GM19025 (cell line): ENCODE data around the gene DENND1A.

ENCODE experiments used
- ATAC-seq: cut with Tn5 transposase; IDR thresholded peaks from one replicate; pipeline ENCODE4 v1.9.1; 2021; ENCODE audit warnings: mild to moderate bottlenecking, low read depth, moderate library complexity; ENCODE audit not compliant: unreplicated experiment

The DENND1A gene

DNA sequence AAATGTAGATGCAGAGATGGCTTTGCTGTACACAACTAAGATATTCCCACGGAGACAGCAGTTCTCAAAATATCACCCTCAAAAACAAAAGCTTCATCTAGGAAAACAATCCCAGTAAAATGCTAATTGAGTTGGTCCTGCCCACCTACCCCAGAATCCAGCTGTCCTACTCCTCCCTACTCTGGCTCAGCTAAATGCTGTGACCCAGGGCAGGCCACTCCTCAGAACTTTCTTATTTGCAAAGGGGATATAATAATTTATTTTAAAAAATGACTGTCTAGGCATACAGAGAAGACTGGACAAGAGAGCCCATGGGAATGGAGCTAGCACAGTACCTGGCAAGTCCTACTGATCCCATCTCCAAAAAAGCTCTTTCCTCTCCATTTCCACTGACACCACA is 411.6 kb downstream of the DENND1A start:
- no peak for ATAC-seq

DNA sequence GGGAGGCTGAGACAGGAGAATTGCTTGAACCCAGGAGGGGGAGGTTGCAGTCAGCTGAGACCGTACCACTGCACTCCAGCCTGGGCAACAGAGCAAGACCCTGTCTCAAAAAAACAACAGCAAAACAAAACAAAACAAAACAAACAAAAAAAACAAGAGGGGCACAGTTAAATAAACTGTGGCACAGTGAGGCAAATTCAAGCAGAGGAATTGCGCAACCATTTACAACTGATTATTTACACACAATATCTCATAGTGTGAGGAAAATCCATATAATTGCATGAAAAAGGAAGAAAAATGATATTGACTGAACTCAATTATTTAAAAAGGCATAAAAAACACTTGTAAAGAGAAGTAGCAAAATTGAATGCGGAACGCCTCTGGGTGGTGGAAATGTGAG is 412.4 kb downstream of the DENND1A start:
- no peak for ATAC-seq

DNA sequence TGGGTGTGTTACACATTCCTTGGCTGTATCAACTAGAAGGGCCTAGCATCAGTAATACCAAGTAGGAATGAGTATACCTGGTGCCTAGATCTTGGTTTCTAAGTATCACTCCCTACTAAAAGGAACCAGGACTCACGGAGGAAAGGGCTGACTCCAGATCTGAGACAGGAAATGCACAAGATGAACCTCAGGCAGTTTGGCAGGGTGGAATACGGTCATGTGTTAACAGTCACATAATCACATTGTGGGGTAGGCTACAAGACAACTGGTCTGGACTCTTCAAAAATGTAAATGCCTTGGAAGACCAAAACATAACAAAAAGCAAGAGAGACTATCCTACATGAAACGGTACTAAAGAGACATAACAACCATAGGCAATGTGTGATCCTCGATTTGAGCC is 415.2 kb downstream of the DENND1A start:
- ATAC-seq: no peak

- ATAC-seq: no peak
Measured at GRCh38 chr9:123513554-123513953, 416.4 kb downstream of the DENND1A start.

- no peak for ATAC-seq
Measured at GRCh38 chr9:123511326-123512277, 418.3 kb downstream of the DENND1A start.

GRCh38 chr9:123509646-123510045 is 420.3 kb downstream of the DENND1A start:
- ATAC-seq: no peak

- ATAC-seq: no peak
Measured at GRCh38 chr9:123508048-123508447, 421.9 kb downstream of the DENND1A start.

GRCh38 chr9:123505496-123505895 is 424.4 kb downstream of the DENND1A start:
- ATAC-seq: no peak

DNA sequence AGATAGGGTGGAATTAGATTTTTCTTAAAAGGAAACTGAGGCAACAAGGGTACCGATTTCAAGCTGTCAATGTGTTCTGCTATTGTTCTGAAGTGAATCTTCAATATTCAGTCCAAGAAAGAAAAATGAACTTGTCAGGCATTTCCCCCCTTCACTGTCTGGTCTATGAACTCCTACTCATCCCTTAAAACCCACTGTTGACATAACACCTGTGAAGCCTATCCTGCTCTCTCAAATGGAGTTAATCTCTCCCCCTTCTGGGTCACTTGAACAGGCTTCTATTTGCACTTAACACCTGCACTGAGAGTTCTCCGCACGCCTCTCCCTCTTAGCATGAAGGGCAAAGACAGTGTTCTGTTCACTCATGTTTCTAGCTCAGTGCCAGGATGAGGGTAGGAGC is 429.6 kb downstream of the DENND1A start:
- no peak for ATAC-seq

DNA sequence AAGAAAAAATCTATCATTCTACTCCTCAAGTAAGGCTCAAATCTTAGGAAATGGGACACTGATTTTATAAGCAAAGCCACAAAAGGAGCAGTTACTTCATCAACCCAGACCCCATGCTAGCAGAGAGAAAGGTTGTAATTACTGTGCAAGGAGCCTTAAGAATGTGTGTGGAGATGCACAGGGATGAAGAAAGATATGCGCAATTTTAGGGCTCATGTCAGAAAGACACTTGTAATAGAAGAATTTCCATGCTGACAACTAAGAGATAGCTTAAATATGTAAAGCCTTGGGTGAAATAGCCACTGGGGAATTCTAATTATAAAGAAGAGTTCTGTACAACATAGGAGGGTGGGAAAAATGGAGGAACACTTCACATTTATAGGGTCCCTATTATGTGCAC is 432.1 kb downstream of the DENND1A start:
- ATAC-seq: no peak

- no peak for ATAC-seq
Measured at GRCh38 chr9:123495731-123496130, 434.2 kb downstream of the DENND1A start.

DNA sequence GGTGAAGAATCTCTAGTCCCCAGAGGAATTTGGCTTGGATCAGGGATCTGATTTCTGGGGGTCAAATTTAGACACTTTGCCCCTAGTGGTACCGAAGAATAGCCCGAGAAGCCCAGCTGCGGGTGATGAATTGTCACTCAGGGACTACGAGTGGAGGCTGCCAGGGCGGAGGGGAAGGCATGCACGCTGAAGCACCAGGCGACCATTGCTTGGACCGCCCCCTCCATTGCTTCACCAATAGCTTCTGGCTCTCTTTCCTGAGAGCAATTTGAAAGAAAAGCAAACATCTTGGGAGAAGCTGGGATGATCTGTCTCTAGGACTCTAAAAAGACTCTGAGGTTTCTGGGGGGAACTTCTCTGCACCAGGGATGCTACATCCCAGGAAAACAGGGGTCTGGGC is 436.3 kb downstream of the DENND1A start:
- ATAC-seq: no peak

DNA sequence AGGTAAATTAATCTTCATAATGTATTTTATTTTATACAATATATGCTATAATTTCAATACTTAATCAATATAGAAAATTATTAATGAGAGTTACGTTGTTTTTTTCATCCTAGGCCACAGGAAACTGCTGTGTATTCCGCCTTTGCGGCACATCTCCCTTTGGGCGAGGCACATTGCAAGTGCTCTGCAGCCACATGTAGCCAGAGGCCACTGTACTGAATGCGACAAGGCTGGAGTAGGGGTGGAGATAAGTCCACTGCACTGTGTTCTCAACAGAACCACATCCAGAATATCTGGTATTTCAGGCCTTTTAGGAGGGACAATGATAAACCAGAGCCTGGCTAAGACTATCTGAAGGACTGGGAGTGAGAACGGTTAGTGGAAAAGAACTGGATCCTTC is 439.2 kb downstream of the DENND1A start:
- no peak for ATAC-seq

DNA sequence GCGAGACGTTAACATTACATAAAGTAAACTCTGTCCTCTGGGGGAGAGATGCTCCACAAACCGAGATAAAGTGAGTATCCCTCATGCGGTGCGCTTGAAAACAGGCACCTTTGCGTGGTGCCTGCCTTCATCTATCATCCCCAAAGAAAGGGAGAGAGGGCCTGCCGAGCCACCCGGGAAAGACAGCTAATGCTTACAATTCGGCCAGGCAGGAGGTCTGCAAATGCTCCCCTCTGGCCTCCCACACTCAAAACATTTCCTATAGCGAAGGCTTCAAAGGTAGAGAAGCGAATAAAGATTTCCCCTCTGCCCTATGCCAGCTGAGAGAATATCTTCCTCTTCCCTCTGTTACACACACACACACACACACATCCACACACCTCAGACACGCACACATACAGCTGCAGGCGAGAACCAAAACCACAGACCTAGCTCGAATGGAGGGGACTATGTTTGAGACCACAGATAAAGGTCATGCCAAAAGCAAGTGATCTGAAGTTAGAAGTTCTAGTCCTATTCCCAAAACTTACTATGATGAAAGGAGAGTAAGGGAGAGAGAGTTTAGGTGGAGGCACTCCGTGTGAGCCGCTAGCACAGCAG is 441.1 kb downstream of the DENND1A start:
- ATAC-seq: no peak

- no peak for ATAC-seq
Measured at GRCh38 chr9:123487944-123488548, 441.9 kb downstream of the DENND1A start.

DNA sequence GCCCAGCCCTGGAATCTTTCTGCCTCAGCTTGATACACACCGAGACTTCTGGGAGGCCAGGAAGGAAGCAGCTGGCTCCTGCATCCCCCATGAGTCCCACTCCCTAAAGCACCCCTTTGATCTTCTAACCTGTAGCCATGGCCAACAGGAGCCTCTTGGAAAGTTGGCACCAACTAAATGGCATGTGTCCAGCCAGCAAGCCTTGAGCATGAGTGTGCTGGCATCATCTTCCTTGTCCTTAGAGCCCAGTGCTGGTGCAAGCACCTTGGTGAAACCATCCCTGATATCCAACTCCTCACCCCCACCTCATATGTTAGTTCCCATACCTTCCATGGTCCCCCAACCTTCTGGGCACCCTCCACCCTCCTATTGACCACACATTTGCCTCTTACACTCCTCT is 443.5 kb downstream of the DENND1A start:
- no peak for ATAC-seq

DNA sequence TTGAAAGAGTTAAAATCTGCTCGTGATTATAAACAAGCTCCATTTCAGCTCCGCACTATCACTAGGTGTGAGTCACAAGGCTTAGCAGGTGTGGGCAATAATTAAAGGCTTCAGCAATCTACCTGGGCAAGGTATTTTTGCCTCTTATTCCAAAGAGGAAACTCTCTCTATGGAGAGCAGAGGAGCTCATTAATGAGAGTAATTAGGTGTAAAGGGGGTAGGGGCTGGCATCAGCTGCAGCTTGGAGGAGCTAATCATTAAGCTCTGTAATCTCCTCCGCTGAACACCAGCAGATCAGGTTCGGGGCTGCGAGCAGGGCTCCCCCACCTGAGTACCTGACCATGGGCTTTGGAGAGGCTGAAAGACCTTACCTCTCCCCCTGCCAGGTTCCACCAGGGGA is 444.7 kb downstream of the DENND1A start:
- ATAC-seq: no peak

DNA sequence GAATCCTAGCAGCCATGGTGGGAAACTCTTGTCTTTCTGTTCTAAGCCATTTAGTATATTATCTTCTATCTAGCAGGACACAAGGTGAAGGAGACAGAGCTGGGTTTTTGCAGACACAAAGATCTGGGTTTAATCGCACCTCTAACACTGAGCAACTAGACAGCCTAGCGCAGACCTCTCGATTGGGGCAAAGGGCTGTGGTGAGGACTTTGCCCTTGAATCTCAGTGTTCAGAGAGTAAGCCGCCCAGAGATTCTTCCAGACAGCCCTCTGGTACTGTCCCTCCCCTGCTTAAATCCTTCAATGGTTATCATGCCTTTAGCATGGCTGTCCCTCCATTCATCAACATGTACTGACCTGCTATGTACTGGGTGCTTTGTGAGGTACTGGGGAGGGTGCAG is 445.8 kb downstream of the DENND1A start:
- no peak for ATAC-seq

- no peak for ATAC-seq
Measured at GRCh38 chr9:123483191-123483803, 446.6 kb downstream of the DENND1A start.

- ATAC-seq: no peak
Measured at GRCh38 chr9:123482295-123482968, 447.5 kb downstream of the DENND1A start.
